Measurements from ENCODE around the gene CHRND.
"Not testable (repeated sequence)": the region's sequence is repeated elsewhere in the genome, so short reads cannot be mapped to it uniquely, and the experiment has no call there.

CHRND gene

DNA sequence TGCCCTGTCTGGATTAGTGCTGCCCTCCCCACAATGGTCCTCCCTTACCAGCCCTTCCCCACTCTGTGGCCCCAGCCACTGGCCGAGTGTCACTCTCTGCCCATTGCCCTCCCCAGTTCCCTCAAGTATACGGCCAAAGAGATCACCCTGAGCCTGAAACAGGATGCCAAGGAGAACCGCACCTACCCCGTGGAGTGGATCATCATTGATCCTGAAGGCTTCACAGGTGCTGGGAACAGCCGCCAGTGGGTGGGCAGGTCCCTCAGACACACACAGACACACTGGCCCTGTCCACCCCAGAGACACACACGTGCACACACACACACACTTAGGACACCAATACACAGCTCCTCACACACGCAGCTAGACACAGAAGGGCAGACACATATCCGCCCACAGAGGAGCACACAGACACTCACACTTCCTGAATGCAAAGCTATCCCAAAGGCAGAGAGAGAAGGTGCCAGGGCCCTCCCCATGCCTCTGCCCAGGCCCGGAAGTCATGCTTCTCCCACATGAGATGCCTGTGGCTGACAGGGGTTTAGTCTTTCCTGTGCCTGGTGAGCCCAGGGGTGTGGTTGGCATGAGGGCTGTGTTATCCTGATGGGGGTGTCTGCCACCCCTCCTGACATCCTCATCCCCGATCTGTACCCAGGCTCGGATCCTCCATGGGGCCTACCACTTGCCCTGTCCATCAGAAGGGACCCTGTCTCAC is 2.9 kb downstream of the CHRND start:
- DNase-seq, result no peak

- no peak for DNase-seq
Observed at GRCh38 chr2:232529806-232530547, 4.0 kb downstream of the CHRND start.

DNA sequence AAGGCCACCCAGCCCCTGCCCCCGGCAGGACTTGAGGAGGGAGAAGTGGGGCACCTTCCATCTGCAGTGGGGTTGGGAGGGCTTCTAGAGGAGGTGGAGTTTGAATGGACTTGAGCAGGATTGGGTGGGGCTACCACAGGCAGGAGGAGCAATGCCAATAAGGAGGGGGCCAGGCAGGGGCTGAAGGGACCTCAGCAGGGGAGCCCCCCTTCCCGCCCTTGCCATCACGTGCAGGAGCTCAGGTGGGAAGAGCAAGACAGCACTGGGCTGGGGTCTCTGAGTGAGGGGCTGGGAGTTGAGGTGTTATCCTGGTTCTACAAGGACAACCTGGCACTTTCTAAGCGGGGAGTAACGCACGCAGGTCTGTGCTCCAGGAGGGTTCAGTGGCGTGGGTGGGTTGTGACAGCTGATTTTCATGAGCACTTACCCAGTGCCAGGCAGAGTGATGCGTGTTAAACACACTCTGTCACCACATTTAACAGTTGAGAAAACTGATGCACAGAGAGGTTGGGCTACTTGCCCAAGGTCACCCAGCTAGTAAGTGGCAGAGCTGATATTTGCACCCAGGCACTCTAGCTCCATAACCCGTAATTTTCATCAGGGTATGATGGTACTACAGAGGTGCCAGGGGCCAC is 4.8 kb downstream of the CHRND start:
- no peak for DNase-seq

- no peak for DNase-seq
Observed at GRCh38 chr2:232532419-232532818, 6.5 kb downstream of the CHRND start.

GRCh38 chr2:232532821-232533220 is 6.9 kb downstream of the CHRND start:
- not testable (repeated sequence) for DNase-seq

DNA sequence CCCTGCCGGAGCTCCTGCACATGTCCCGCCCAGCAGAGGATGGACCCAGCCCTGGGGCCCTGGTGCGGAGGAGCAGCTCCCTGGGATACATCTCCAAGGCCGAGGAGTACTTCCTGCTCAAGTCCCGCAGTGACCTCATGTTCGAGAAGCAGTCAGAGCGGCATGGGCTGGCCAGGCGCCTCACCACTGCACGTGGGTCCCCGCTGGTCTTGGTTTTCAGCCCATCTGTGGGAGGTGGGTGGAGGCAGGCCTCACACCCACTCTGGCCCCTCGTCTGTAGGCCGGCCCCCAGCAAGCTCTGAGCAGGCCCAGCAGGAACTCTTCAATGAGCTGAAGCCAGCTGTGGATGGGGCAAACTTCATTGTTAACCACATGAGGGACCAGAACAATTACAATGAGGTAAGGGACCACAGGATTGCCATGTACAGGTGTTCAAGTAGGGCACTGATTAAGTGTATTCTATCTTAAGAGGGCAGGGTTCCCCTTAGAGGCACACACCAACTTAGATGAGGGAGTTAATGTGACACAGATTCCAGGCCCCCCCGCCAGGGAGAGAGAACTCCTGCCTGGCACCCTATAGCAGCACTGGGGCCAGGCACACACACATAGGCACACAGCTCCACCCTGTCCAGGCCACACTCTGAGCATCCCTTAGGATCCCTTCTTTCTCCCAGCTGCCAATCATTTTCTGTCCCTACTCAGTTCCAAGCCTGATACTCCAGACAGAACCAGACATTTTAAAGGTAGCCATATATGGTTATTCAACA is 8.2 kb downstream of the CHRND start:
- DNase-seq, result no peak

- no peak for DNase-seq
Observed at GRCh38 chr2:232534940-232535651, 9.1 kb downstream of the CHRND start.

DNA sequence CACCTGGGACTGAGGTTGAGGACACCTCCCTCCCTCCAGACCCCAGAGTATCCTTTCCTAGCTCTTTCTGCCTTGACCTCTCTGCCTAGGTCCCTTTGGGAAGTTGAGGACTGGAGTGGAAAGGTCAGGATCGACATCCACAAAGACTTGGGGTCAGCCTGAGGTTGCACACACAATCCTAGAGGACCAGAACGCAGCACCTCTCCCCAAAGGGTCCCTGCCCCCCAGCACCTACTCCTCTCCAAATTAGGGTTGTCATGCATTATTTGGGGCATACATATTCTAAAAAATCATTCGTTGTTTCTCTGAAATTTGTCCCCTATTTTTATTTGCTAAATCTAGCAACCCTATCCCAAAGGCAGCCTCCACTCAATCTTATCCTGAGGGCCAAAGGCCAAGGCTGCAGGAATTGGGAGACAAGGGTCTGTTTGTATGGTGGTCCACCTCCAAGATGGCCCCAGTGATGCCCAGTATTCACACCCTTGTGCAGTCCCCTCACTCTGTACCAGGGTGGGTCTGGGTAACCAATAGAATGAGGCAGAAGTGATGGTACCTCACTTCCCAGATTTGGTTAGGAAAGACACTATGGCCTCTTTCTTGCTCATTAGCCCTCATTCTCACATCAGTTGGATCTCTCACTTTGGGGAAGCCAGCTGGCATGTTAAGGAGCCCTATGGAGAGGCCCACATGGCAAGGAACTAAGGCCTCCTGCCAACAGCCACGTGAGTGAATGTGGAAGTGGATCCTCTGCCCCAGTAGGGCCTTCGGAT is 10.0 kb downstream of the CHRND start:
- no peak for DNase-seq

DNA sequence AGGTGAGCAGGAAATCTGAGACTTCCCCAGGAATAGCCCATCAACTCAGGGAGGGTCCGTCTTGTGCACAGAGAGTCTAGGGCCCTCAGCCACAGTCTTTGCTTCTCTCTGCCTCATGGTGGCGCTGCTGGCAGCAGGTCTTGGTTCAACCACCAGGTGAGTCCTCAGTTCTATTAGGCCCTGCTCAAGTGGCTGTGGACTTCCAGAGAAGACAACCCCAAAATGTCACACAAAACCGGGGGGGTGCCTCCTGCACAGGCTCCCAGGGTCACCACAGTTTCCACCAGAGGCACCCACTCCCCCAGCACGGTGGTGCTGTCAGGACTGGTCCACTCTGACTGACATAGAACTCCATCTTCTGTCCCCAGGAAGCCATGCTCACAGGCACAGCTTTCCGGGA is 11.1 kb downstream of the CHRND start:
- no peak for DNase-seq

DNA sequence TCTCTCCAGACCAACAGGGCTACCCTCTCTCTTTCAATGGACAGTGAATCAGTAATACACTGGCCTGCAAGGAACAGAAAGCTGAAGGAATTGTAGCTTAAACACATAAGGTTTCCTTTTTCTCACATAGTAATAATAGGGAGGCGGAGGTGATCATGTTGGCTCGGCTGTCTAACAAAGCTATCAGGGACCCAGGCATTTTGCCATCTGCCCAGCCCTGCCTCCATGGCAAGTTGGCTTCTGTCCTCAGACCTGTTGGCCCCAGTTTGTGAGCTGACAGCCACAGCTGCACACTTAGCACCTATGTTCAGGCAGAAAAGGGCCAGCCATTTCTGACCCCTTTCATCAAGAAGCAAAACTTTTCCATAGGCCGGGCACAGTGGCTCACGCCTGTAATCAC is 11.5 kb downstream of the CHRND start:
- no peak for DNase-seq

GRCh38 chr2:232538671-232539070 is 12.7 kb downstream of the CHRND start:
- DNase-seq, result peak in 1 of 2 donors; percentile 9

DNA sequence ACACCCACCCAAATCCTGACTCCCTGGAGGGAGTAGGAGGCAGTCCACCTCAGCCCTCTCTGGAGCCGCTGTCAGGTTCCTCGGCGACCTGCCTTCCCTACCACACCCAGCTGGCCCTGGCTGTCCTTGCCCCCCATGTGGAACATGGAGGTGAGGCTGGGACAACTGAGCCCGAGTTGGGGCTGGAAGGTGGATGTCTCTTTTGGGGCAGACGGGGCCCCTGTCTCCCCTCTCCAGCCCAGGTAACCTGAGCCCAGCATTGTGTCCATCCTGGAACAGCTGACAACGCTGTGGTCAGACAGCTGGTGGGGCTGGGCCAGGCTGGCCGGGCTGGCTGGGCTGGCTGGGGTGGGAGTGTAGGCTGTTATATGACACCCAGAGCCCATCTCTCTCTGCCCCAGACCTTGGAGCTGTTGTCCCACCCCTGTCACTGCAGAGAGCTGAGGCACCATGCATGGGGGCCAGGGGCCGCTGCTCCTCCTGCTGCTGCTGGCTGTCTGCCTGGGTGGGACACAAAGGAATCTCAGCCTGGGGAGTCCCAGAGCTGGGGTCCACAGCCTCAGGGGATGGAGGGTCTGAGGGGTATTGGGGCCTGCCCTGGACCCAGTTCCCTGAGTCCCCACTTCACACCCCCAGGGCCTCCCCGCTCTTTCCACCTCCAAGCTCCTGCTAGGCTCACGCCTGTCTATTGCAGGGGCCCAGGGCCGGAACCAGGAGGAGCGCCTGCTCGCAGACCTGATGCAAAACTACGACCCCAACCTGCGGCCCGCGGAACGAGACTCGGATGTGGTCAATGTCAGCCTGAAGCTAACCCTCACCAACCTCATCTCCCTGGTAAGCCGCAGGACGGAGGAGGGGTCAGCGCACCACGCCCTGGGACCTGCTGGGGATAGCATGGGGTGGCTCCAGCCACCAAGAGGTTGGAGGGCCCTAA is 13.6 kb downstream of the CHRND start, which contains the start of gene CHRNG:
Gene CHRNG (plus strand): TSS at position 395 of the 934 bp plus-strand sequence. CDS start 56 bp downstream, at position 451.
- no peak for DNase-seq

GRCh38 chr2:232540441-232541041 is 14.6 kb downstream of the CHRND start:
- DNase-seq, result no peak

- DNase-seq, result no peak
Observed at GRCh38 chr2:232541195-232541960, 15.4 kb downstream of the CHRND start.

DNA sequence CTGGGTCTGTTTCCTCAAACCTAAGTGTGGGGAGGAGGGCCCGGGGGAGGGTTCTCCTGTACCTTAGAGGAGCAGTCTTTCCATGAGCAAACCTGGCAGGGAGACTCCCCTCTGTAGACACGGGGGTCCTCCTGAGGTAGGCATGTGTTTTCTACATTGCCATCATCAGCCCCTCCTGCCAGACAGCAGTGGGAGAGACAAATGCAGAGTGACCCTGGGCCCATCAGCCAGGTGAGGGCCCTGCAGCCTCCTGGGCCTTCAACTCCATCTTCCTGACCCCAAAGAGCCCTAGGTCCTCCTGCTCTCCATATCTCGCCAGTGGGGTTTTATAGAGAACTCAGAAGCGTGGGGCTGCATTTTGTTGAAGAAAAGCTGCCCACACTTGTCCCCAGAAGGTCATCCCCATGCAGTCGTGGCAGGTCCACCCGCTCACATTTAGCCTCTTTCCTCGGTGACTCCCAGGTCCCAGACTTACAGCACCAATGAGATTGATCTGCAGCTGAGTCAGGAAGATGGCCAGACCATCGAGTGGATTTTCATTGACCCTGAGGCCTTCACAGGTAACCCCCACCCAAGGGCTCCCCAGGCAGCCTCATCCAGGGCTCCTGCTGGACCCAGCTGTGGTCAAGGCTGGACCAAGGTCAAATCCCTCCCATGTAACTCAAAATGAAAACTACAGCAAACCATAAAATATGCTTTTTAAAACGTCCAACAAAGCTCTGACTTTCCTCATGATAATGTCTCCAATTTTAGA is 16.2 kb downstream of the CHRND start:
- no peak for DNase-seq

DNA sequence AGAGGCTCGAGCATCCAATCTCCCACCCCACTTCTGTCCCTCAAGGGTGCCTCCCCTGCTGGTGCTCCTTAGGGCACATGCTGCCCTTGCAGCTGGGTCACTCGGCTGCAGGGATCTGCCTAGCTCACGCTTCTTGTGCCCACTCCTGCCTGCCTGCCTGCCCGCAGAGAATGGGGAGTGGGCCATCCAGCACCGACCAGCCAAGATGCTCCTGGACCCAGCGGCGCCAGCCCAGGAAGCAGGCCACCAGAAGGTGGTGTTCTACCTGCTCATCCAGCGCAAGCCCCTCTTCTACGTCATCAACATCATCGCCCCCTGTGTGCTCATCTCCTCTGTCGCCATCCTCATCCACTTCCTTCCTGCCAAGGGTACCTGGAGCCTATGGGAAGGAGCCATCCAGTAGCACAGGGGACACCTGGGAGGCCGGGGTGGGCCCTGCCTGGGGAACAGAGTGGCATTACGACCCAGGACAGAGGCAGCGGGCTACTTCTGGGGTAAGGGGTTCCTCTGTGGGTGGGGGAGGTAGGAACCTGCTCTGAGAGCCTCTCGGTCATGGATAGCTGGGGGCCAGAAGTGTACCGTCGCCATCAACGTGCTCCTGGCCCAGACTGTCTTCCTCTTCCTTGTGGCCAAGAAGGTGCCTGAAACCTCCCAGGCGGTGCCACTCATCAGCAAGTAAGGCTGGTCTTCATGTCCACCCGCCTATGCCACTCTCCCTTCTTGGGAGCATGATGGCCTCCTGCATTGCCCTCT is 16.9 kb downstream of the CHRND start:
- DNase-seq, result no peak

GRCh38 chr2:232543491-232543890 is 17.5 kb downstream of the CHRND start:
- DNase-seq, result no peak
